Activated naive CD4-positive, alpha-beta T cell treated with Interleukin-2 at 50 U/mL for 16 hours (primary cell): ENCODE measurements around the gene KIF6.

ENCODE experiments used
- DNase-seq: peaks from one replicate; pipeline ENCODE4 v3.0.0-alpha.2; 2020

Gene KIF6

DNA sequence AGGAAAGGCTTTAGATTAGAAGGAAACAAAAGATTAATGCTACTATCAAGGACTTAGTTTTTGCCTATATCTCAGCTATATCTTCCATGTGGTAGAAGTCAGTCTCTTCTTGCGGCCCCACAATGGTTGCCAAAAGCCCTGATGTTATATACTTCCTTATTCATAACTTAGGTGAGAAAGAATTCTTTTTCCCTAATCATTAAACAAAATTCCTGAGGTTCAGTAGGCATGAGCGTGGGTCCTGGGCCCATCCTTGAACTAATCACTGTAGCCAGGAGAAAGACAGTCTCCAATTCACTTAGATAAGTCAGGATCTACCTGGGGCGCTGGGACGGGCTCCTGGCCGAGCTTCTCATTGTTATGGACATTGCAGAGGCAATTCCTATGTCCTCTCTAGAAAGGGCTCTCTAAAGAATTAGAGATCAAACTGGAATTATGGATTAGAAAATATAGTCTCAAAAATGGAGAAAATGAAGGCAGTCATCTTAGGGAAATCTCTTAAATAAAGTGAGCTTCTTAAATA lies 134.3 kb downstream of the KIF6 start:
- DNase-seq = no peak

DNA sequence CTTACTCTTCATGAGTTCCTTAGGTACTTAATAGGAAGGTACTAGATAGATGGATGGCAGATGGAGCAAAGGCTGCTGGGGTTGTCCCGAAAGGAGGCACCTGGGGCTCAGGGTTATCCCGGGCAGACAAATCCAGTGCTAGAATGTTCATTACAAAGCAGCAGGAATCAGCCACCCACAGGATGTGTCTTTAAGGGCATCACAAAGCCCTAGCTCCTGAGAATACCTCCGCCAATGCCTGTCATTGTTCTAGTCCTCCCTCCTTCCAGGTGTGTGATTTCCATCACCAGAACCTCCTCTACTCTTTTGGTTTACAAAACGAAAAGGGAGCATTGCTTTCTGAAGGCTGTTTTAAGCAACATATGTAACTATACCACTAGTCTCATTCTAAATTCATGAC lies 138.1 kb downstream of the KIF6 start:
- DNase-seq = no peak

DNA sequence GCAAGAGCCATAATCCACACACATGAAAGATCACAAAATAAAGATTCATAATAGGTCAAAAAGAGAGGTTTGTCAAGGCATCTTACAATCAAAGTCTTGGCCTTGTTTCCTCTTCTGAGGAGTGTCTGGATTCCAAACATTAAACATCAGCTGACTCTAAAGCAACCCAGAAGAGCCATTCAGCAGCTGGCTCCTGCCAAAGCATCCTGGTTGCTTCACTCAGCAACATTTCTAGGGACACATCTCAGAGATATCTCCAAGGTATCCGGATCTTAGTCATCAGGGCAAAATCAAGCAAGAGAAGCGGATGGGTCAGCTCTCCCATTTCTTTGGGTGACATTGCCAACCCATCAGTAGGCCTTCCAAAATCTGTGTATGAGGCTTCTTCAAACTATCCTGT lies 139.6 kb downstream of the KIF6 start:
- no peak for DNase-seq

DNA sequence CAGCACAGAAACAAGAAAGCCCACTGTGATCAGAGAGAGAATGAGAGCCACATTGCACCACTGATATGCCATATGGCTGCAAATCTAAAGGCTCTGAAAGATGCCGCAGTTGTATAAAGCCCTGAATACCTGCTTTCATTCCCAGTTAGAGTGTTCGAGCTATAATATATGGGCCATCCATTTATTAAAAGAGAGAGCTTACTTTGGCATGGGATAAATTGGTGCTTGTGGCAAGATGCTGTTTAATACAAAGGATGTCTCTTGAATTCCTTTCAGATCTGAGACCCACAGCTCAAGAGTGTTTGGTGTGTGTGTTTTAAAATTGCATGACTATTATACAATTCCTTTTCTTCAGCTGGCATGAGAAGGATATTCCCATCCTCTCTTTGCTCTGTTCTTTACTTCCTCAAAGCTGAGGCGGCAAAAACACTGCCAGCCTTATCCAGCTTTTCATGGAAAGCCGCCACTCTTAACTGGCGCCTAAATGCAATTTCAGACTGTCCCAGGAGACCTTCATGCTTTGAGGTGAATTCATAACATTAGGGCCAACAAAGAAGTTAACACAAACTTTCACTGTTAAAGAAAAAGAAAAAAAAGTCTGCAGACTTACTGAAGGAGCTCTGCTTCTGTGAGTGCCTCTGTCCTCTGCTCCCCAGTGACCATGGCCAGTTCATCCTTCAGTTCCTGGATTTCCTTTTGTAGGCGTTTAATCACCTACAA lies 147.6 kb downstream of the KIF6 start:
- no peak for DNase-seq

DNA sequence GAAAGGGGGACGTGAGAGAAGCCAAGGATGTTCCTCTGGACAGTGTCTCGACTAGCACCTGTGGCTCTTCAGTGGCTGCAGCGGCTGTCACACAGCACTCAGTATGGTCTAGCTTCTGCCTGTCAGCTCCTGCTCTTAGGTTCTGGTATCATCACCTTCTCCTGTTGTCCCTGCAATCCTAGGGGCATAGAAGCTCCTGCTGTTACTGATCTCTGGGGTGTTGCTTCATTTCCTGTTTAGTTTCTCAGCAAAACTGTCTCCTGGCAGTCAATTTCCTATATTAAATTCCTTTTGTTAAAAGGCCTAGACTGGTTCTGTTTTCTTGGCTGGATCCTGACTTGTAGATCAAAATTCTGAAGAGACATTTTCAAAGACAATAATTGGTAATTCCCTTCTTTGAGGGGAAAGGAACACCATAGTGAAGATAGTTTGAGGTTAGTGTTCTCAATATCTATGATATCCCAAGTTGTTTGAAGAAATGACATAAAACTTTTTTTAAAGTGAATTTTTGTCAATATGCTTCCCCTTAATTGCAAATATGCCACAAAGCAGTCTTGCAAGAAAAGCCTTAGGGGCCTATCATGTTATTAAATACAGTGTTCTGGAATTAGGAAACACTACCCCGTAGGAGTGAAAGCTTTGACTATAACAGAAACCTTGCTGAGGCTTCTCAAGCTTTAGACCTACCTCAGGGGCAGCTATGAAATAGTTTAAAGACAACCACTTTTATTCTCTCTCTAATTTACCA lies 148.5 kb downstream of the KIF6 start:
- no peak for DNase-seq

DNA sequence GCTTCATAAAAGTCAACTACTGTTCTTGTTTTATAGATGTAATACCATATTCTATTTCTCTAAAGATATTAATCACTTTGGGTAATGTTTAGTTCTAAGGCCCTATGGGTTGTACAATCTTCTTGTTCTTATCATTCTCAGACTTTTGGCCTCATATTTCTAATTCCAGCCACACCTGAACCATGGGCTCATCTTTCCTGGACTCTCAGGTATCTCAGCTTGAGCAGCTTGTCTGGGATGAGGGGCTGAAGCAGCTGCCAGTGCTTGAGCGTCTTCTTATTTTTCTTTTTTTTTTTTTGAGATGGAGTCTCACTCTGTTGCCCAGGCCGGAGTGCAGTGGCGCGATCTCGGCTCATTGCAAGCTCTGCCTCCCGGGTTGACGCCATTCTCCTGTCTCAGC lies 150.2 kb downstream of the KIF6 start:
- DNase-seq = no peak

DNA sequence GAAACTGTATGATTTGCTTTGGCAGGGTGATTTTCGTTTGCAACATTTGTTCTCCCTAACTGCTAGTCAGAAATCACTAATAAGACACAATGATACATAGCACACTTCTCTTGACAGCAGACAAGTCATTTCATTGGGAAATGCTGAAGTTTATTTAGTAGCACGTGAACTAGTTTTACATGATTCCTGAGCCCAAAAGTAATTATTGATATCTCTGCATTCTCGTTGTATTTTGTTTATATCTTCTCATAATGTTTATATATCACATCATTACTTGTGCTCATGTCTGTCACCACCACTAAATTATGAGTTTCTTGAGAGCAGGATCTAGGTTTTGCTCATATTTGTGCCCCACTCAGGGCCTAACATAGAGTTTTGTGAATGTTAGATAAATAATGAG lies 151.7 kb downstream of the KIF6 start:
- no peak for DNase-seq

DNA sequence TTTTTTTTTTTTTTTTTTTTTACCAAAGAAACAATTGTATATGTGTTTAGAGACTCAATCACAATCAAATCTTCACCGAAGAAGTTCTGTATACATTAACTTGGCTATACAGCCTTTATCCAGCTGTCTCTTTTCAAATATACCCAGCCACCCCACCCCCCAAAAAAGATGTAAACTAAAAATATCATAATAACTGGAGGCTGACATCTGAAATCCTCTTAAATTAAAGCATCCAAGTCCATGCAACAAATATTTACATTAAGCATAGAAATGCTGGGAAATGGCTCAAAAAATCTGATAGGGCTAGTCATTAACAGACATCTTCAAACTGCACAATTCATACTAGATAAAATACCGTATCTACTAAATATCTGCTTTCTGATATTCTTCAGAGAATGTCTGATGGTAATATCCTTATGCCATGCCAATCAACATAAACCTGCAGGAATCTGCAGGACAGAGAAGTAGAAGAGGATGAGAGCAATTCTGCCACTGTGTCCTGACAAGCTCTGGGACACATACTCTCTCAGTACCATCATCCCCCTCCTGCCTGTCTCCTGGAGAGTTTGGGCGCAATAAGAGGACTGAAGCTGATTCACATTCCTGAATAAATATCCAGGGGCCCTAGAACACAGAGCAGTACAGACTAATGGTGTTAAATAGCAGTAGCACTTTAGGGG lies 152.4 kb downstream of the KIF6 start:
- DNase-seq = no peak

DNA sequence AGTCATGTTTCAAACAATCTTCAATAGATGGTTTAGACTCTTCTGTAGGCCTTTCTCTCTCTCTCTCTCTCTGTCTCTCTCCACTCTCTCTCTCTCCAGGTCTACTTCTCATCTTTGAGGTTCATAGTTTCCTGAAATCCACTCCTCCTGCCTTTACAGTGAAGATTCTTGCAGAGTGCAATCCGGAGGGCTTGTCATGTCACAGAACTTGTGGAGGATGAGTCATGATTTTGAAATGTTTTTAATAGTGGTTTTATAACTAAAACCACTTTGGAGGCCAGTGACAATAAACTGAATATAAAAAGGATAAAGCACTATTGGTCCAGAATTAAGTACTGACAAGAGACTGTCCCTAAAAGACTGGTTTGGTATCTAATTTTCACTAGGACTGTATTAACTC lies 156.3 kb downstream of the KIF6 start:
- DNase-seq = no peak

DNA sequence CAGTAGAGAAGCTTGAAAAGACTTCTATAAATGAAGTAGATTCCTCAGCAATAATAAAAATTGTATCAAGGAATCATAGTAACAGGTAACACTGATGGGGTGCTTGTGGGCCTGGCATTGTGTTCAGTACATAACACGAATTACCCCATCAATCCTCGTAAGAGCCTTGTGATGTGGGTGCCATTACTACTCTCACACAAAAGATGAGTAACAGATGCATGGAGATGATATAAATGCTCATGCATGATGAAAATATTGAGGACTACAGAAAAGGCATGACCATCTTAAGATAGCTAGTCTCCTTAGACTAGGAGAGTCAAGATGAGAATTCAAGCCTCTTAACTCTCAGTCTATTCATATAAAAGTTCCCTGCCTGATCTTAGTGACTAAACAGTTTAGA lies 158.1 kb downstream of the KIF6 start:
- no peak for DNase-seq

DNA sequence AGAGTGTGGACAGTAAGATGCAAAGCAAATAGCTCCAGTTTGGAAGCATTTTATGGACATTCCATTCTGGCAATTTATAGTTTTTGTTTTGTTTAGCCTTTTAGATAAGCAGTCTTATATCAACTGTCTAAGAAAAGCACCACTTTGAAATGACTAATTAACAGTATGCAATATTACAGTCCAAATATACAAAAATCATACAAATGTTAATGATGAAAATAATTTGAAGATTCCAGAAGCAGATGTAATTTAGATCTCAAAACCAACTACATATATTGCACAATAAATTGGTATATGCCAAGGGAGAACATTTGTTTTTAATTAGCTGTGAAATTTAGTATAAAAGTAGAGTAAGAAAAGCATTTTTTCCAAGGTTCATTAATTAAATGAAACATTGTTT lies 158.8 kb downstream of the KIF6 start:
- no peak for DNase-seq

DNA sequence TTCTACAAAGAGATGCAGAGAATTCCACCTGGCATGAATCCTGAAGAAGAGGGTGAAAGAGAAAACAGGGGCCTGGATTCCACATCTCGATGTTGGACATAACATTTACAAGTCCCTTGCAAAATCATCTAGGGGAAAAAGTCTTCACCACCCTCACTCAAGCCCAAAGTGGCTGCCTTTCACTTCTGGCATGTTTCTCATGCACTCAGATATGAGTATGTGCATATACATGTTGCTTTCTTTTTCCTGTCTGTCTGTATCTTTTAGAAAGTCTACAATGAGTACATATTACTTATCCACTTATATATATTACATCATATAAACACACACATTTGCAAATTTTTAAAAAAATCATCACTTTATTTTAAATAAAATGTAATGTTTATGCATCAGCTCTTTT lies 159.3 kb downstream of the KIF6 start:
- no peak for DNase-seq

DNA sequence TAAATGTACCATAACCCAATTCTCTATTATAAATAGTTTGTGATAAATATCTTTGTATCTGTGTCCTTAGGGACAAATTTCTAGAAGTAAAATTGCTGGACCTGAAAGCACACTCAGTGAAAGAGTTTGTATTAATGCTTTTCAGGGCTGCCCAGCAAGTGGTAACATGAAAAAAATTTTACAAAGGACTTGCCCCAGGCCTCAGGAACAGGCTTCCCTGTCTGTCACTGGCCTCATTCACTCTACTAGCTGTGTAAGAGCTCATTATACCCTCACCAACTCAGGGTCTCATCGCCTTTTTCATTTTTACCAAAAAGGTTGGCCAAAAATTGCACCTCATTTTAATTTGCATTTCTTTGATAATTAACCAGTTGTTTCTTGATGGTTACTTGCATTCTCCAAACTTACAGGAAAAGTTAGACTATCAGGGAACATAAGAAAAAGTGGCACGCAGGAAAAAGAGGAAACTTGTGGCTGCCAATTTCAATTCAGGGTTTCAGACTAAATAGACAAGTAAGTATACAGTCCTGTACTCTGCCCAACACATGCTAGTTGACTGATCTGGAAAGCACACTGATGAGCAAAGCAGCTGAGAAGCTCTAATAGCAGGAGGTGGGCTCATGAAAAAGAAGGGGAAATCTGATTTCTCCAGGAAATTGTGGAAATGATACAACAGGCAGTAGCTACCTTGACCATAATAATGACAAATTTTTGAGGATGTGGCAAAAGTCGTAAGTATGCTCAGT lies 161.5 kb downstream of the KIF6 start:
- DNase-seq = no peak

DNA sequence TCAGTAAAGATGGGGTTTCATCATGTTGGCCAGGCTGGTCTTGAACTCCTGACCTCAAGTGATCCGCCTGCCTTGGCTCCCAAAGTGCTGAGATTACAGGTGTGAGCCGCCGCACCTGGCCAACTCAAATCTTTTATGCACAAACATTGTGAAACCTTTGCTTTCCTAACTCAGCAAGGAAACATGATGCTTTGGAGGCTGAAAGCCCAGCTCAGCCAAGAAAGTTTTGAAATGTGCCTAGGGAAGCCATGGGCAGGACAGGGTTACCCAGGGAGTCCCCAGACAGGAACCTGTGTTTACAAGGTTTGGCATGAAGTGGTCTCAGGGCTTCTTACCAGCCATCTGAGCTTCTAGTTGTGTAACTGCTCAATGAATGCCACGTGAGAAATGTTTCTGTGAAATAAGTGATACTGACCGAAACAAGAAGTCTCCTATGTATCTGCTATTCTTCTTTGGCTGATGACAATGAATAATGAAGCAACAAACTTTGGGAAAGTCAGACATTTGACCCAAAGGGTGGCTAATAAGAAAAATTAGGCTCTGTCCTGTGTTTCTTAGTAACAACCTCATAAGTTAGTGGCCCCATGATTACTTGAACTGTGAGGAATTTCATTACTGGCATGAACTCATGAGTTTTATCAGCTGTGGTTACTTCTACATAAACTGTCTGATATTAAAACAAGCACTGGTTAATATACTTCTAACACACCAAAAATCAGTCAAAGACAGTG lies 163.5 kb downstream of the KIF6 start:
- DNase-seq = no peak

DNA sequence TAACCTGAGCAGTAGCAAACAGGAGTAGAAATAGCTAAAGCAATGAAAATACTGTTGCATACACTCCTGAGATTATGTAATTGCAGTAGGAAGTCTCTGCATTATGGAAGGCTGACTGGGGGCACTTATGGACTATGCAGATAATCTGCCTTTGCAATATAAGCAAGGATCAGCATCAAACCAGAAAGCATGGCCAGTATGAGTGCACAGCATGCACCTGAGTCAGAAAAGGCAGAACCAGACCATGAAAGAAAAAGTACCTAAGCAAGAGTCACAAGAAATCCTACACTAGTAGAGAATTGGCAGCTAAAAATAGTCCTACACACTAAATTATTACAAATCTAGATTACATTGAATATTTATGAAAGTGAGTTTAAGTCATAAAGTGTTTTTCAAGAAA lies 164.3 kb downstream of the KIF6 start:
- no peak for DNase-seq

DNA sequence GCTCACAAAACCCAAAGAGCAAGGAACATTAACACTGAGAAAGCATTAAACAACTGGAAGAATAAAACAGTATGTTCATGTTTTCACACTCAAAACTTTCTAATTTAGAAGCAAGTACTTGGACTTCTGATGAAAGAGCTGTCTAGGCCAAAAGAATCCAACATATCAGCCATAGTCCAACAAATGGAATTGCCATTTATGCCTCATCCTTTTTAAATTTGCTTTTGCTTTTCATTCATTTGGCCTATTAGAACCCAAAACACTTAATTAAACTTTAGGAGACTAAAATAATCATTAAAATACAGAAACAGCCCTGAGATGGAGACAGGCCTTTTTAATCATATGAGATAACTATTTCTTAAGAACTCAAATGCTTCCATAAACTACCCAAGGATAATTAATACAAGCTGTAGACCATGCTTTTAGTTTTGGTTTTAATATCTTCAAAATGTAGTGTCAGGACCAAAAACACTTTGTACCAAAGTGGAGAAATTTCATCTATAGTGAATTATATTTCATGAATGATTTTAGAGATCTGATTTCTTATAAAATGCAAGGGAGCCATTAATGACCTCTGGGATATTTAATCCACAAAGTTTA lies 166.5 kb downstream of the KIF6 start:
- no peak for DNase-seq

DNA sequence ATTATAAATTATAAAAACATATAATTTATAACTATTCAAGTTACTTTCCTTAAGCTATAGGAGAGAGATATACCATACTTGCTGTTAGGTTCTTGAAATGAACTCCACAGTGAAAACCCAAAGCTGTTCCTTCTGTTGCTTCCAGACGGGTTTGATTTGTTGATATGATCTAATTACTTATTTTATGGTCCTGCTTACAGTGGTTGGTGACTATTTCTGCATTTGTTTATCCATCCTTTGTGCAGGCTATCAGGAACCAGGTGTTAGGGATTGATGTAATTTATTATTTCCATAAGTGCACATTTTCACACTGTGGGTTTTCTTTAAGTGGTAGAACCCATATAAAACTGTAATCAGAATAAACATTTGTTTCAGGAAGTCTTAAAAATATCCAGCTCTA lies 167.1 kb downstream of the KIF6 start:
- no peak for DNase-seq

DNA sequence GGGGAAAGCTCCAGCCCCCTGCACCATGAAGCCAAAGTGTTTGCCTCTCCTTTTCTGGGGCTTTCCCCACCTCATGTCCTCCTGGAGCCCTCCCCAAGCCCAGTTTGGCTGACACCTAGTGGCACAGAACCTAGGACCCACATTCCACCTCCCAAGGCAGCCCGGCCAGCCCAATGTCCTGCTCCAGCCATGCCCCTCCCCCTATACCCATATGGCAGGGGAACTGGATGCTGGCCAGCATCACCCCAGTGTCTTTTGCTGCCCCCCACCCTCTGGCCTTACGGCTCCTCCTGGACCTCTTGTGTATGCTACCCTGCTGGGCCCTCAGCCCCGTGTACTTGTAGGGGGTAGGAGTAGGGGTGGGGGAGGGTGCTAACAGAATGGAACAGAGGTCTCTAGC lies 170.1 kb downstream of the KIF6 start:
- no peak for DNase-seq

DNA sequence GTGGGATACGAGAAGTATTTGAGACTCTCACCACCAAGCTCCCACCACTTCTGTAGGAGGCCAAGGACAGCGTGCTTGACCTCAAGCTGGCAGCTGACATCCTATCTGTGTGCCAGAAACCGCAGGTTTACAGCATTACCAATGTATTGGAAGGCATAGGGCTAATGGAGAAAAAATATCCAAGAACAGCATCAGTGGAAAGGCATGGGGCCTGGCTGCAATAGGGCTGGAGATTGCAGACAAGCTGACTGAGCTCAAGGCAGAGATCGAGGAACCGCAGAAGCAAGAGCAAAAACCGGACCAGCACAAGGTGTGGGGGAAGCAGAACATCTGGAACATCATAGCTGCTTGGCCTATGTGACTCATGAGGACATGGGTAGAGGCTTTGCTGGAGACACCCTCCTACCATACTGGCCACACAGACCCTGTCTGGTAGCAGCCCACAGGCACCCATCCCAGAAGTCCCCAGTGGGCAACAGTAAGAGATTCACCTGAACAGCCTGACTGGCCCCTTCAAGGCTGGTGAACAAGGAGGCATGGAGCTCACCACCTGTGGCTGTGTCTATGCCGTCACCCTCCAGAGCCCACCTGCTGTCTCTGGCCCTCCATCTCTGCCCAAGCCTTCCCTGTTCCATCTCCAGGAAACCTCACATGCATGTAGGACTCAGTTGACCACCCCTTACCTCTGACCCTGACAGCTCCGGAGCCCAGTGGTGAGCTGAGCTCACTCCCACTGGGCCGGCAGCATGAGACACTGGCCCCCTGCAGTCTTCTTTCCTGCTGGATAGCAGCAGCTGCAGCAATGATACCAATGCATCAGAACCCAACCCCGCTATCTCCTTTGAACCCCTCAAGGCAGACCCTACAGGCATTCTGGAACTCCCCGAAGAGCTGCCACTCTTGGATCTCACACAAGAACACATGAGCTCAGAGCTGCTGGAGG lies 171.1 kb downstream of the KIF6 start:
- no peak for DNase-seq

DNA sequence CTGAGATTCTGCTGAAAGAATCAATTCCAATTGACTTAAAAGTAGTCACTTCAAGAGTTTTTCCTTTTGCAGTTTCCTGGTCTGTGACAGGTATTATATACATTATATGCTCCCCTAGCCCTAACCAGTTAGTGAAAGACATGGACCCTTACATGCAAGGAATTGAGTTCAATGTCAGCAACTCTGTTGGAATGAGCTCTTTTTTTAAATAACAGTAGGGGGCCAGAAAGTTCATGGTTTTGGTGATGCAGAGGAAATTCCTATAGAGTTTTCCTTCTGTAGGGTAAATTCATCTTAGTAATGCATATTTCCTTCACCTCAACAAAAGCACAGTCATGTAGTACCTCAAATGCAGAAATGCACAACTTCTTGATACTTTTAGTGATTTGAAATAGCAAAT lies 172.2 kb downstream of the KIF6 start:
- no peak for DNase-seq

DNA sequence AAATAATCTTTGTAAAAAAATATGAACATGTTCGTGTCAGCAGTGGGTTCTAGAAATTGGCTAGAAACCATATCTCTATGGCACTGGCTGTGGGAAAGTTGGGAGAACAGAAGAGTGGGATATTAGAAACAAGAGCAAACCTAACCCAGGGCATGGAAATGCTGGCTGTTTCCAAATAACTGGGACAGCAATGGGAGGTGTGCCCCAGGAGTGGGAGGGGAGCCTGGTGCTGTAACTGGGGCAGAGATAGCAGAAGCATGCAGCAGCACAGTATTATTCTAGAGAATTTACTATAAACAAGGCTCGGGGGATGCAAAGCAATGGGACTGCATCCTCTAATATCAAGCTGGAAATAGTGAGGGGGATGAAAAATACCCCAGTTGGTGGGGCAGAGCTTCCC lies 175.0 kb downstream of the KIF6 start:
- no peak for DNase-seq
